ENCODE data around the gene SCYGR8.
"Not testable (repeated sequence)": the region's sequence is repeated elsewhere in the genome, so short reads cannot be mapped to it uniquely, and the experiment has no call there.

The SCYGR8 gene

GRCh38 chr2:227710986-227711385 is 34.7 kb upstream of the SCYGR8 start:
- no peak for DNase-seq (ENCODE audit: extremely low read depth, low read depth)
- no peak for TF ChIP-seq CTCF (IDR thresholded peaks at IDR 0.05; ENCODE audit: low read depth, low read length)

GRCh38 chr2:227713291-227713690 is 32.4 kb upstream of the SCYGR8 start:
- no peak for DNase-seq (ENCODE audit: extremely low read depth, low read depth)
- no peak for TF ChIP-seq CTCF (IDR thresholded peaks at IDR 0.05; ENCODE audit: low read depth, low read length)

GRCh38 chr2:227716501-227716900 is 29.2 kb upstream of the SCYGR8 start:
- TF ChIP-seq CTCF (IDR thresholded peaks at IDR 0.05; ENCODE audit: low read depth, low read length) = no peak
- DNase-seq (ENCODE audit: extremely low read depth, low read depth) = no peak

GRCh38 chr2:227717687-227718567 is 27.8 kb upstream of the SCYGR8 start, which contains the start of gene SLC19A3:
TSS of gene SLC19A3 (minus strand) at chr2:227718028. CDS start at chr2:227702318, 15,710 bp downstream.
- peak; percentile 71 for DNase-seq (ENCODE audit: extremely low read depth, low read depth)
- TF ChIP-seq CTCF (IDR thresholded peaks at IDR 0.05; ENCODE audit: low read depth, low read length) = no peak

GRCh38 chr2:227719641-227720040 is 26.1 kb upstream of the SCYGR8 start:
- DNase-seq (ENCODE audit: extremely low read depth, low read depth) = no peak
- TF ChIP-seq CTCF (IDR thresholded peaks at IDR 0.05; ENCODE audit: low read depth, low read length) = no peak

- no peak for TF ChIP-seq CTCF (IDR thresholded peaks at IDR 0.05; ENCODE audit: low read depth, low read length)
- no peak for DNase-seq (ENCODE audit: extremely low read depth, low read depth)
Measured at GRCh38 chr2:227720680-227721079, 25.0 kb upstream of the SCYGR8 start.

- not testable (repeated sequence) for DNase-seq (ENCODE audit: extremely low read depth, low read depth)
Measured at GRCh38 chr2:227722821-227723220, 22.9 kb upstream of the SCYGR8 start.
